ENCODE measurements around the gene OPN1SW.

DNA sequence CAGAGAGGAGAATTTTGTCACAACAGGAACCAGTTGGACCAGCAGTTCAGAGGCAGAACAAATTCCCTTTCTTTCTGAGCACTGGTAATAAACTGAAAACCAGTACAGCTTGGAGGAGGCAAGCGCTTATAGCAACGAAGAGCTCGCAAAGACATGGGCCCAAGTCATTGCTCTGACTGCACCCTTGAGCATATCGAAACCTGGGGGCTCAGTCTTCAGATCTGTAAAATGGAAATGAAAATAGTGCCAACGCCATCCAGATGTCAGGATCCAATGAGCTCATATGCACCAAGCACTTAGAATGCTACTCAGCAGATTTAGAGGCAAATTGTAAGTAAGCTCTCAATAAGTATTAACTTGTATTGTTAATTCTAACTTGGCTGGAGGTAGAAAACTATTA lies 50.9 kb downstream of the OPN1SW start:
- TF ChIP-seq, protein P1, sequence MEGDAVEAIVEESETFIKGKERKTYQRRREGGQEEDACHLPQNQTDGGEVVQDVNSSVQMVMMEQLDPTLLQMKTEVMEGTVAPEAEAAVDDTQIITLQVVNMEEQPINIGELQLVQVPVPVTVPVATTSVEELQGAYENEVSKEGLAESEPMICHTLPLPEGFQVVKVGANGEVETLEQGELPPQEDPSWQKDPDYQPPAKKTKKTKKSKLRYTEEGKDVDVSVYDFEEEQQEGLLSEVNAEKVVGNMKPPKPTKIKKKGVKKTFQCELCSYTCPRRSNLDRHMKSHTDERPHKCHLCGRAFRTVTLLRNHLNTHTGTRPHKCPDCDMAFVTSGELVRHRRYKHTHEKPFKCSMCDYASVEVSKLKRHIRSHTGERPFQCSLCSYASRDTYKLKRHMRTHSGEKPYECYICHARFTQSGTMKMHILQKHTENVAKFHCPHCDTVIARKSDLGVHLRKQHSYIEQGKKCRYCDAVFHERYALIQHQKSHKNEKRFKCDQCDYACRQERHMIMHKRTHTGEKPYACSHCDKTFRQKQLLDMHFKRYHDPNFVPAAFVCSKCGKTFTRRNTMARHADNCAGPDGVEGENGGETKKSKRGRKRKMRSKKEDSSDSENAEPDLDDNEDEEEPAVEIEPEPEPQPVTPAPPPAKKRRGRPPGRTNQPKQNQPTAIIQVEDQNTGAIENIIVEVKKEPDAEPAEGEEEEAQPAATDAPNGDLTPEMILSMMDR (IDR thresholded peaks at IDR 0.05) = no peak
- no peak for TF ChIP-seq POLR2A (IDR thresholded peaks at IDR 0.05)
